Activated T-helper 2 cell treated with anti-CD3 and anti-CD28 coated beads, Interferon-gamma antibody, Interleukin-2, Interleukin-4, amounts not matched to agents 10 μg/mL and 5 μg/mL and 100 μg/mL, durations not matched to agents 14 hours and 24 hours and 36 hours (primary cell): ENCODE data around the gene CPEB4. TPM values are rescaled to one million over a fixed set of nuclear protein-coding genes. Genes with fewer than 3 reads are reported as not detected.

Experiments used
- DNase-seq: peaks from one replicate; pipeline ENCODE4 v3.0.0; 2021; ENCODE audit warnings: low spot score
- H3K27ac Mint-ChIP-seq: one replicate; pipeline ENCODE4 v1.8.0; 2021; ENCODE audit warnings: mixed read lengths
- H3K27me3 Mint-ChIP-seq: one replicate; pipeline ENCODE4 v1.8.0; 2021; ENCODE audit warnings: low read depth, mixed read lengths
- H3K36me3 Mint-ChIP-seq: one replicate; pipeline ENCODE4 v1.8.0; 2021; ENCODE audit warnings: low read depth, mixed read lengths
- H3K4me1 Mint-ChIP-seq: one replicate; pipeline ENCODE4 v1.8.0; 2021; ENCODE audit warnings: low read depth, mixed read lengths
- H3K4me3 Mint-ChIP-seq: one replicate; pipeline ENCODE4 v1.8.0; 2021; ENCODE audit warnings: low read depth, mild to moderate bottlenecking, moderate library complexity, mixed read lengths
- H3K9me3 Mint-ChIP-seq: one replicate; pipeline ENCODE4 v1.8.0; 2021; ENCODE audit warnings: mixed read lengths
- intact Hi-C: fragments of 100-400 bp; cut with micrococcal nuclease; formaldehyde crosslinking; loops from one replicate; pipeline ENCODE4 v1.15.1; 2023
- total RNA-seq: library from RNA; stranded (reverse); gene quantifications from 2 replicates; pipeline ENCODE4 v1.2.3, GENCODE V29; 2022

Gene CPEB4
- total RNA-seq, 1 donor from 2014 or later: 8.1 TPM

- Mint-ChIP-seq H3K4me1 (peaks cover 2% of the 10 kb centered on the region), H3K36me3 (no peaks in the 10 kb centered on the region), H3K9me3 (peaks cover 7% of the 10 kb centered on the region), H3K27me3 (peaks cover 2% of the 10 kb centered on the region), H3K27ac (no peak overlapping the region), H3K4me3 (no peak overlapping the region)
- intact Hi-C loops: no loop called here
- DNase-seq: no peak
Measured at GRCh38 chr5:173852790-173853359, 35.3 kb upstream of the CPEB4 start.

- H3K4me1 Mint-ChIP-seq: peaks cover 2% of the 10 kb centered on the region
- intact Hi-C loops: no loop called here
- no peak for DNase-seq
- H3K36me3 Mint-ChIP-seq: no peaks in the 10 kb centered on the region
- H3K4me3 Mint-ChIP-seq: no peak overlapping the region
- H3K27me3 Mint-ChIP-seq: peaks cover 2% of the 10 kb centered on the region
- H3K9me3 Mint-ChIP-seq: peaks cover 4% of the 10 kb centered on the region
- no peak overlapping the region for H3K27ac Mint-ChIP-seq
Measured at GRCh38 chr5:173853370-173854131, 34.6 kb upstream of the CPEB4 start.

GRCh38 chr5:173855162-173855994 is 32.8 kb upstream of the CPEB4 start:
- Mint-ChIP-seq H3K27me3 (no peaks in the 10 kb centered on the region), H3K27ac (no peak overlapping the region), H3K36me3 (no peaks in the 10 kb centered on the region), H3K4me1 (peaks cover 2% of the 10 kb centered on the region), H3K4me3 (no peak overlapping the region), H3K9me3 (no peaks in the 10 kb centered on the region)
- intact Hi-C loops: no loop called here
- DNase-seq: no peak

- Mint-ChIP-seq H3K36me3 (no peaks in the 10 kb centered on the region), H3K4me1 (peaks cover 2% of the 10 kb centered on the region), H3K9me3 (no peaks in the 10 kb centered on the region), H3K27me3 (peaks cover 5% of the 10 kb centered on the region), H3K27ac (no peak overlapping the region), H3K4me3 (no peak overlapping the region)
- no peak for DNase-seq
- intact Hi-C loops: no loop called here
Measured at GRCh38 chr5:173855995-173856656, 32.0 kb upstream of the CPEB4 start.

GRCh38 chr5:173857234-173857633 is 30.9 kb upstream of the CPEB4 start:
- DNase-seq: no peak
- intact Hi-C loops: no loop called here
- peaks cover 2% of the 10 kb centered on the region for H3K4me1 Mint-ChIP-seq
- no peak overlapping the region for H3K4me3 Mint-ChIP-seq
- H3K27ac Mint-ChIP-seq: no peak overlapping the region
- H3K27me3 Mint-ChIP-seq: peaks cover 5% of the 10 kb centered on the region
- H3K9me3 Mint-ChIP-seq: no peaks in the 10 kb centered on the region
- H3K36me3 Mint-ChIP-seq: no peaks in the 10 kb centered on the region

- no peaks in the 10 kb centered on the region for H3K36me3 Mint-ChIP-seq
- H3K27me3 Mint-ChIP-seq: peaks cover 5% of the 10 kb centered on the region
- intact Hi-C loops: no loop called here
- peaks cover 2% of the 10 kb centered on the region for H3K4me1 Mint-ChIP-seq
- DNase-seq: no peak
- H3K9me3 Mint-ChIP-seq: no peaks in the 10 kb centered on the region
- H3K4me3 Mint-ChIP-seq: no peak overlapping the region
- H3K27ac Mint-ChIP-seq: no peak overlapping the region
Measured at GRCh38 chr5:173858021-173858669, 30.0 kb upstream of the CPEB4 start.

- H3K36me3 Mint-ChIP-seq: no peaks in the 10 kb centered on the region
- no peak overlapping the region for H3K27ac Mint-ChIP-seq
- intact Hi-C loops: no loop called here
- peaks cover 5% of the 10 kb centered on the region for H3K27me3 Mint-ChIP-seq
- no peaks in the 10 kb centered on the region for H3K9me3 Mint-ChIP-seq
- H3K4me1 Mint-ChIP-seq: peaks cover 2% of the 10 kb centered on the region
- no peak for DNase-seq
- no peak overlapping the region for H3K4me3 Mint-ChIP-seq
Measured at GRCh38 chr5:173858670-173859407, 29.3 kb upstream of the CPEB4 start.

- no peaks in the 10 kb centered on the region for H3K4me1 Mint-ChIP-seq
- H3K9me3 Mint-ChIP-seq: no peaks in the 10 kb centered on the region
- no peak overlapping the region for H3K27ac Mint-ChIP-seq
- H3K4me3 Mint-ChIP-seq: no peak overlapping the region
- DNase-seq: no peak
- peaks cover 5% of the 10 kb centered on the region for H3K27me3 Mint-ChIP-seq
- no peaks in the 10 kb centered on the region for H3K36me3 Mint-ChIP-seq
- intact Hi-C loops: no loop called here
Measured at GRCh38 chr5:173859408-173860159, 28.6 kb upstream of the CPEB4 start.

GRCh38 chr5:173862047-173862477 is 26.1 kb upstream of the CPEB4 start:
- Mint-ChIP-seq H3K4me3 (no peak overlapping the region), H3K27ac (no peak overlapping the region), H3K9me3 (no peaks in the 10 kb centered on the region), H3K27me3 (peaks cover 5% of the 10 kb centered on the region), H3K36me3 (no peaks in the 10 kb centered on the region), H3K4me1 (no peaks in the 10 kb centered on the region)
- no peak for DNase-seq
- intact Hi-C loops: no loop called here

GRCh38 chr5:173863359-173863758 is 24.8 kb upstream of the CPEB4 start:
- H3K4me3 Mint-ChIP-seq: no peak overlapping the region
- no peaks in the 10 kb centered on the region for H3K36me3 Mint-ChIP-seq
- no peak overlapping the region for H3K27ac Mint-ChIP-seq
- H3K4me1 Mint-ChIP-seq: no peaks in the 10 kb centered on the region
- intact Hi-C loops: no loop called here
- DNase-seq: no peak
- H3K27me3 Mint-ChIP-seq: peaks cover 5% of the 10 kb centered on the region
- no peaks in the 10 kb centered on the region for H3K9me3 Mint-ChIP-seq
